ENCODE data around the gene LPAR6. TPM values are rescaled to one million over a fixed set of nuclear protein-coding genes. Genes with fewer than 3 reads are reported as not detected.

LPAR6 gene
- total RNA-seq, 1 experiment from 2014 or later, result not detected

- BruUV-seq (replicated peaks), result no TSS peak
- no peaks in the 10 kb centered on the region for H3K4me1 Mint-ChIP-seq (ENCODE audit: low read depth, unreplicated experiment)
- H3K4me3 ChIP-seq (ENCODE audit: low read depth, low read length), result no peak overlapping the region
Observed at GRCh38 chr13:48410199-48410598, 2.7 kb downstream of the LPAR6 start.

DNA sequence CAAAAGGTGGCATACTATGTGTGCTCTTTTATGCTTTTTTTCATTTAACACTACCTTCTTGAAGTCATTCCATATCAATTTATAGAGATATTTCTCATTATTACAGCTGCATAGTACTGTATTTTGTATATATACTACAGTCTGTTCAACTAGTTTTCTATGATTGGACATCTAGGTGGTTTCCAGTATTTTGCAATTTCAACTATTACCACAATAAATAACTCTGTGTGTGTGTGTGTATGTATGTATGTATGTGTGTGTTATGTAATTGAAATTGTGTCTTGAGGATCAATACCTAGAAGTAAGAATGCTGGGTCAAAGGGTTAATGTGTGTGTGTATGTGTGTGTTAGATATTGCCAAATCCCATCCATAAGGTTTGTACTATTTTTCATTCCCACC, 7.0 kb downstream of the LPAR6 start:
- Mint-ChIP-seq H3K4me3 (ENCODE audit: unreplicated experiment) (no peak overlapping the region), H3K4me1 (ENCODE audit: low read depth, unreplicated experiment) (no peaks in the 10 kb centered on the region), H3K9me3 (ENCODE audit: unreplicated experiment) (no peaks in the 10 kb centered on the region), H3K27me3 (ENCODE audit: insufficient read depth, unreplicated experiment) (no peaks in the 10 kb centered on the region), H3K36me3 (ENCODE audit: insufficient read depth, unreplicated experiment) (no peaks in the 10 kb centered on the region), H3K27ac (ENCODE audit: unreplicated experiment) (no peak overlapping the region)
- H3K36me3 ChIP-seq (ENCODE audit: control insufficient read depth, insufficient read depth, low read length), result no peaks in the 10 kb centered on the region
- 0 out of 2 replicates have a peak, but pooled peaks cover 1% of the 10 kb centered on the region for H3K4me1 ChIP-seq
- ChIA-PET CTCF (no interaction called here), POLR2A (no interaction called here)
- TF ChIP-seq, protein P1, sequence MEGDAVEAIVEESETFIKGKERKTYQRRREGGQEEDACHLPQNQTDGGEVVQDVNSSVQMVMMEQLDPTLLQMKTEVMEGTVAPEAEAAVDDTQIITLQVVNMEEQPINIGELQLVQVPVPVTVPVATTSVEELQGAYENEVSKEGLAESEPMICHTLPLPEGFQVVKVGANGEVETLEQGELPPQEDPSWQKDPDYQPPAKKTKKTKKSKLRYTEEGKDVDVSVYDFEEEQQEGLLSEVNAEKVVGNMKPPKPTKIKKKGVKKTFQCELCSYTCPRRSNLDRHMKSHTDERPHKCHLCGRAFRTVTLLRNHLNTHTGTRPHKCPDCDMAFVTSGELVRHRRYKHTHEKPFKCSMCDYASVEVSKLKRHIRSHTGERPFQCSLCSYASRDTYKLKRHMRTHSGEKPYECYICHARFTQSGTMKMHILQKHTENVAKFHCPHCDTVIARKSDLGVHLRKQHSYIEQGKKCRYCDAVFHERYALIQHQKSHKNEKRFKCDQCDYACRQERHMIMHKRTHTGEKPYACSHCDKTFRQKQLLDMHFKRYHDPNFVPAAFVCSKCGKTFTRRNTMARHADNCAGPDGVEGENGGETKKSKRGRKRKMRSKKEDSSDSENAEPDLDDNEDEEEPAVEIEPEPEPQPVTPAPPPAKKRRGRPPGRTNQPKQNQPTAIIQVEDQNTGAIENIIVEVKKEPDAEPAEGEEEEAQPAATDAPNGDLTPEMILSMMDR (IDR thresholded peaks at IDR 0.05; ENCODE audit: insufficient read depth in 1 of 2, low read depth in 1 of 2, low read length in 1 of 2, severe bottlenecking in 1 of 2, unreplicated experiment in 1 of 2), result no peak
- no peak for DNase-seq
- intact Hi-C loops (cut with micrococcal nuclease; ENCODE audit: unreplicated experiment), result no loop called here
- no TSS peak for BruUV-seq (replicated peaks)
- no peak overlapping the region for H3K4me3 ChIP-seq (ENCODE audit: low read depth, low read length)
- no peaks in the 10 kb centered on the region for H3K9me3 ChIP-seq
- H3K27me3 ChIP-seq (replicated peaks; ENCODE audit: control insufficient read depth, insufficient read depth, low read length), result no peaks in the 10 kb centered on the region

More at GRCh38 chr13:48410199-48410598, 2.7 kb downstream of the LPAR6 start:
- Histone ChIP-seq H3K9me3 (no peaks in the 10 kb centered on the region), H3K27me3 (replicated peaks; ENCODE audit: control insufficient read depth, insufficient read depth, low read length) (no peaks in the 10 kb centered on the region), H3K4me1 (peaks cover 6% of the 10 kb centered on the region; the same call in 1 of the 2 replicates), H3K36me3 (ENCODE audit: control insufficient read depth, insufficient read depth, low read length) (no peaks in the 10 kb centered on the region)
- no peaks in the 10 kb centered on the region for H3K27me3 Mint-ChIP-seq (ENCODE audit: insufficient read depth, unreplicated experiment)
- no peak overlapping the region for H3K27ac Mint-ChIP-seq (ENCODE audit: unreplicated experiment)
- intact Hi-C loops (cut with micrococcal nuclease; ENCODE audit: unreplicated experiment), result no loop called here
- ChIA-PET POLR2A (no interaction called here), CTCF (no interaction called here)
- H3K9me3 Mint-ChIP-seq (ENCODE audit: unreplicated experiment), result no peaks in the 10 kb centered on the region
- DNase-seq, result no peak
- H3K36me3 Mint-ChIP-seq (ENCODE audit: insufficient read depth, unreplicated experiment), result no peaks in the 10 kb centered on the region
- TF ChIP-seq, protein P1 (IDR thresholded peaks at IDR 0.05; ENCODE audit: insufficient read depth in 1 of 2, low read depth in 1 of 2, low read length in 1 of 2, severe bottlenecking in 1 of 2, unreplicated experiment in 1 of 2), result no peak
- H3K4me3 Mint-ChIP-seq (ENCODE audit: unreplicated experiment), result no peak overlapping the region

DNA sequence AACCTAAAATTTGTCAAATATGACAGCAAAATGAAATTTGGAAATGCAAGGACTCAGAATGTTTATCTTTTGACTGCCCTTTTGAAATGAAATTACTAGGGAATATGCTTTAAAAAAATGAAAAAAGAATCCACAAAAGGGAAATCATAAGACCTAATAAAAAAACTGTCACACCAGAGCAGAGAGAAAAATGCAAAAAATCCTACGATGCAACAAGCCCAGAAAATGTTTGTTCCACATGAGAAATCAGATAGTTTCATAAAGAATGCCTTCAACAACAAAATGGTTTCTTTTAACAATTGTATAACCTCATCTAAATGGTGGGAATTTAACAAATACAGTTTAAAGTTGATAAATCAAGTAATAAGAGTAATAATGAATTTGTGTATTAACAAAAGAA, 8.0 kb downstream of the LPAR6 start:
- intact Hi-C loops (cut with micrococcal nuclease; ENCODE audit: unreplicated experiment), result no loop called here

More for the DNA sequence above, 8.0 kb downstream of the LPAR6 start:
- Mint-ChIP-seq H3K4me3 (ENCODE audit: unreplicated experiment) (no peak overlapping the region), H3K36me3 (ENCODE audit: insufficient read depth, unreplicated experiment) (no peaks in the 10 kb centered on the region), H3K27ac (ENCODE audit: unreplicated experiment) (no peak overlapping the region), H3K9me3 (ENCODE audit: unreplicated experiment) (no peaks in the 10 kb centered on the region), H3K27me3 (ENCODE audit: insufficient read depth, unreplicated experiment) (no peaks in the 10 kb centered on the region), H3K4me1 (ENCODE audit: low read depth, unreplicated experiment) (no peaks in the 10 kb centered on the region)
- Histone ChIP-seq H3K4me1 (peaks cover 6% of the 10 kb centered on the region; the same call in 1 of the 2 replicates), H3K36me3 (ENCODE audit: control insufficient read depth, insufficient read depth, low read length) (no peaks in the 10 kb centered on the region), H3K27me3 (replicated peaks; ENCODE audit: control insufficient read depth, insufficient read depth, low read length) (no peaks in the 10 kb centered on the region), H3K4me3 (ENCODE audit: low read depth, low read length) (no peak overlapping the region), H3K9me3 (no peaks in the 10 kb centered on the region)
- TF ChIP-seq, protein P1 (IDR thresholded peaks at IDR 0.05; ENCODE audit: insufficient read depth in 1 of 2, low read depth in 1 of 2, low read length in 1 of 2, severe bottlenecking in 1 of 2, unreplicated experiment in 1 of 2), result no peak
- no TSS peak for BruUV-seq (replicated peaks)
- CTCF ChIA-PET, result no interaction called here
- DNase-seq, result no peak
- POLR2A ChIA-PET, result no interaction called here

Data from Caco-2 (cell line).